GM23248 (cell line): ENCODE data around the gene RNF214. TPM values are rescaled to one million over a fixed set of nuclear protein-coding genes. Genes with fewer than 3 reads are reported as not detected.
A peak's percentile ranks its signal among the peaks of the same experiment; 100 is the strongest.

ENCODE experiments used
- DNase-seq: peaks from one replicate; pipeline ENCODE4 v3.0.0-alpha.2; 2015
- H2AFZ ChIP-seq: fragments of 200-600 bp; sonication (generic); 2 replicates; pipeline ENCODE4 v1.6.1; 2016; ENCODE audit warnings: antibody characterized with exemption
- H3F3A ChIP-seq: fragments of 200-600 bp; sonication (generic); 2 replicates; pipeline ENCODE4 v1.6.1; 2016; ENCODE audit warnings: mild to moderate bottlenecking, antibody characterized with exemption, mixed run types; ENCODE audit not compliant: insufficient read depth
- H3K27ac ChIP-seq: fragments of 200-600 bp; sonication (generic); 2 replicates; pipeline ENCODE4 v1.5.1; 2016; ENCODE audit warnings: mild to moderate bottlenecking
- H3K27me3 ChIP-seq: fragments of 200-600 bp; sonication (generic); replicated peaks from 2 replicates; pipeline ENCODE4 v1.6.1; 2016; ENCODE audit warnings: mild to moderate bottlenecking; ENCODE audit not compliant: insufficient read depth
- H3K36me3 ChIP-seq: fragments of 200-600 bp; sonication (generic); 2 replicates; pipeline ENCODE4 v1.6.1; 2016; ENCODE audit warnings: low read depth, mild to moderate bottlenecking
- H3K4me1 ChIP-seq: fragments of 200-600 bp; sonication (generic); 2 replicates; pipeline ENCODE4 v1.6.1; 2016; ENCODE audit warnings: mild to moderate bottlenecking; ENCODE audit not compliant: insufficient read depth
- H3K4me2 ChIP-seq: fragments of 200-600 bp; sonication (generic); one replicate; pipeline ENCODE4 v1.6.1; 2016; ENCODE audit warnings: mild to moderate bottlenecking; ENCODE audit not compliant: unreplicated experiment
- H3K4me3 ChIP-seq: fragments of 200-600 bp; sonication (generic); 2 replicates; pipeline ENCODE4 v1.5.1; 2016; ENCODE audit warnings: mild to moderate bottlenecking
- H3K79me2 ChIP-seq: fragments of 200-600 bp; sonication (generic); 2 replicates; pipeline ENCODE4 v1.6.1; 2016; ENCODE audit warnings: mild to moderate bottlenecking; ENCODE audit not compliant: insufficient read depth
- H3K9ac ChIP-seq: fragments of 200-600 bp; sonication (generic); 2 replicates; pipeline ENCODE4 v1.6.1; 2016; ENCODE audit warnings: mild to moderate bottlenecking
- H3K9me2 ChIP-seq: fragments of 200-600 bp; sonication (generic); 2 replicates; pipeline ENCODE4 v1.6.1; 2016; ENCODE audit warnings: mixed run types, mild to moderate bottlenecking, moderate library complexity; ENCODE audit not compliant: insufficient read depth
- H3K9me3 ChIP-seq: fragments of 200-600 bp; sonication (generic); one replicate; pipeline ENCODE4 v1.6.1; 2017; ENCODE audit warnings: low read depth
- H4K20me1 ChIP-seq: fragments of 200-600 bp; sonication (generic); 2 replicates; pipeline ENCODE4 v1.6.0; 2016; ENCODE audit not compliant: insufficient read depth
- EZH2 ChIP-seq: fragments of 200-600 bp; sonication (generic); IDR thresholded peaks from 2 replicates; pipeline ENCODE4 v1.6.1; 2018; ENCODE audit warnings: antibody characterized with exemption, mild to moderate bottlenecking; ENCODE audit not compliant: insufficient read depth, poor library complexity, severe bottlenecking
- EZH2phosphoT487 ChIP-seq: fragments of 200-600 bp; sonication (generic); IDR thresholded peaks from 2 replicates; pipeline ENCODE4 v1.6.1; 2018; ENCODE audit warnings: antibody characterized with exemption, moderate library complexity, mild to moderate bottlenecking, low read depth; ENCODE audit not compliant: insufficient read depth
- WGBS, 2 experiments: methylation state at CpG; one replicate each; pipeline ENCODE4 v1.1.6; 2015 to 2017; ENCODE audit warnings: low lambda C conversion rate in 2 of 2, low coverage in 1 of 2; ENCODE audit errors: missing lambda C conversion rate in 2 of 2; 5-methylcytosine and 5-hydroxymethylcytosine counted together
- in situ Hi-C: fragments of 300-500 bp; cut with MboI; formaldehyde crosslinking; loops from 2 replicates; pipeline ENCODE4 v1.15.0; 2020
- polyA plus RNA-seq: library from polyadenylated mRNA; unstranded; fragments of >200 nt; fragmentation: Nextera tagmentation; extraction: Ambion mirVana; gene quantifications from 2 replicates; pipeline ENCODE4 v1.2.1, GENCODE V29; 2016
- total RNA-seq: library from RNA; depleted of rRNA; stranded (reverse); fragments of >200 nt; shearing (Covaris generic); gene quantifications from 2 replicates; pipeline ENCODE4 v1.2.3, GENCODE V29; 2014

The RNF214 gene
- total and polyA plus RNA-seq, 2 experiments from 2014 or later = 5.8 to 11.3 TPM

DNA sequence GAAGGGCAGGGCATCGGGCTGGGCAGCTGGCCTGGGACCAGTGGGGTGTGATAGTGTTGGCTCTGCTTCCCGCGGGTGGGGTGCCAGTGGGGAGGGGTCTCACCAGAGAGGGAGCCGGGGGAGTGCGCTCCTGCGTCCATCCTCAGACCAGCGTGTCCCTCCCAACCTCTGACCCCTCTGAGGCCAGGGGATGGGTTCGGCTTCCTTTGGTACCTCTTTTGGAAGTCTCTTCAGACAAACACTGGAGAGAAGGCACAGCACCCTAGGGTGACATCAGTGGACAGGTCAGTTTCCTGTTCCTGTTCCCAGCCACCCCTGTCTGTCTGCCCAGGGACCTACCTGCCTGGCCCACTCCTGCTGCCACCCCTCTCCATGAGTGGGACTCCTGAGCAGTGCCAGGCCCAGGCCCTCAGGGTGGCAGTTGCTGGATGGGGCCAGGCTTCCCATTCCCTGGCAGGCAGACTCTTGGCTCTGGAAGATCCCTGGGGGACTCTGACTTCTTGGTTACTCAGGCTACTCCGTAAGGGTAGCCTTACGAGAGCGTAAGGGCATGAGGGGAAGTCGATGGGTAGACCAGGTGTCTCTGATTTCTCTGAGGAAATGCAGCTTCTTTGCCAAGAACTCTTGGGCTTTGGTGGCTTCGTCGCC, 30.7 kb upstream of the RNF214 start:
- Histone ChIP-seq H2AFZ (no peak overlapping the region), H3K27me3 (no peaks in the 10 kb centered on the region), H3F3A (peaks cover 52% of the 10 kb centered on the region), H3K9me2 (no peaks in the 10 kb centered on the region), H4K20me1 (0 out of 2 replicates have a peak, but pooled peaks cover 2% of the 10 kb centered on the region), H3K4me1 (peaks cover 34% of the 10 kb centered on the region), H3K4me3 (peak overlapping the region; percentile 87), H3K27ac (peak overlapping the region; percentile 27), H3K9me3 (no peaks in the 10 kb centered on the region), H3K36me3 (peaks cover 12% of the 10 kb centered on the region), H3K79me2 (peaks cover 78% of the 10 kb centered on the region), H3K9ac (peak overlapping the region; percentile 79), H3K4me2 (peak overlapping the region; percentile 78)
- peak; percentile 46 for DNase-seq
- TF ChIP-seq EZH2phosphoT487 = no peak
- no peak for TF ChIP-seq EZH2
- 58 to 70% methylated on average over 12 to 14 of the region's 14 CpGs for WGBS, 2 experiments
- in situ Hi-C loops = no loop called here

DNA sequence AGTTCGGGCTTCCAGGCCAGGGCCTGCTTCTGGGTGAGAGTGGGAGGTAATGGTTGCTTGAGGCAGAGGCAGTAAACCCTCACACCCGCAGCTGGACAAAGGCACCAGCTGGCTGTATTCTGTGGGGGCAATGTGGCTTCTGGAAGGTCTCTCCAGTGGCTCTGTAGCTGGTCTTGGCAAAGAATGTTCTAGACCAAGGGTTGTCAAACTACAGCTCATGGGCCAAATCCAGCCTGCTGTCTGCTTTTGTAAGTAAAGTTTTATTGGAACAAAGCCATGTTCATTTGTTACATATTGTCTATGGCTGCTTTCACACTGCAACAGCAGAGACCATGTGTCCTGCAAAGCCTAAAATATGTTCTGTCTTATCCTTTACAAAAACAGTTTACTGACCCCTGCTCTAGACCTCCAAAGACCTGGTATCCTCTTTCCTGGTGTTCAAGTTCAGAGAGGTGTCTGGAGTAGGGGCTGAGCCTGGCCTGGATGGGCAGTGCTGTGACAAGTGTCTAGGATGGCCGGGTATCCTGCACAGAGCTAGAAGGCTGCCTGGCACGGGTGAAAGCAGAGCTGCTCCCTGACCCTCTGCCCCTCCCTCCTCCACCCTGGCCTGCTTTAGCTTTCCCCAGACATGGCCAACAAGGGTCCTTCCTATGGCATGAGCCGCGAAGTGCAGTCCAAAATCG, 29.9 kb upstream of the RNF214 start:
- peaks cover 34% of the 10 kb centered on the region for H3K4me1 ChIP-seq
- H4K20me1 ChIP-seq = 0 out of 2 replicates have a peak, but pooled peaks cover 2% of the 10 kb centered on the region
- peak; percentile 33 for DNase-seq
- peak overlapping the region; percentile 27 for H3K27ac ChIP-seq
- H3K36me3 ChIP-seq = peaks cover 12% of the 10 kb centered on the region
- H3K27me3 ChIP-seq = no peaks in the 10 kb centered on the region
- TF ChIP-seq EZH2phosphoT487 = no peak
- no peak for TF ChIP-seq EZH2
- peak overlapping the region; percentile 87 for H3K4me3 ChIP-seq
- H3K79me2 ChIP-seq = peaks cover 75% of the 10 kb centered on the region
- H3K9me2 ChIP-seq = no peaks in the 10 kb centered on the region
- H3K4me2 ChIP-seq = peak overlapping the region; percentile 78
- WGBS, 2 experiments = 77 to 80% methylated on average over 7 of the region's 7 CpGs
- in situ Hi-C loops = no loop called here
- no peaks in the 10 kb centered on the region for H3K9me3 ChIP-seq
- no peak overlapping the region for H2AFZ ChIP-seq
- H3K9ac ChIP-seq = peak overlapping the region; percentile 79
- peaks cover 52% of the 10 kb centered on the region for H3F3A ChIP-seq

DNA sequence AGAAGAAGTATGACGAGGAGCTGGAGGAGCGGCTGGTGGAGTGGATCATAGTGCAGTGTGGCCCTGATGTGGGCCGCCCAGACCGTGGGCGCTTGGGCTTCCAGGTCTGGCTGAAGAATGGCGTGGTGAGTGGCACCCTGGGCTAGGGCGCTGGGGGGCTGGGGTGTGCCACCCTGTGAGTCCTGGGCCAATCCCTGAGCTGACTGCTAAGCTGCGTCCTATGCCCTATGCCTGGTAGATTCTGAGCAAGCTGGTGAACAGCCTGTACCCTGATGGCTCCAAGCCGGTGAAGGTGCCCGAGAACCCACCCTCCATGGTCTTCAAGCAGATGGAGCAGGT, 29.4 kb upstream of the RNF214 start:
- peaks cover 69% of the 10 kb centered on the region for H3K79me2 ChIP-seq
- no peaks in the 10 kb centered on the region for H3K9me3 ChIP-seq
- H3K27ac ChIP-seq = no peak overlapping the region
- peaks cover 52% of the 10 kb centered on the region for H3F3A ChIP-seq
- peaks cover 12% of the 10 kb centered on the region for H3K36me3 ChIP-seq
- TF ChIP-seq EZH2 = no peak
- no peak for TF ChIP-seq EZH2phosphoT487
- no peaks in the 10 kb centered on the region for H3K27me3 ChIP-seq
- in situ Hi-C loops = no loop called here
- peak overlapping the region; percentile 87 for H3K4me3 ChIP-seq
- WGBS, 2 experiments = 91 to 96% methylated on average over 9 to 10 of the region's 10 CpGs
- H3K4me2 ChIP-seq = peak overlapping the region; percentile 78
- no peak overlapping the region for H2AFZ ChIP-seq
- peaks cover 32% of the 10 kb centered on the region for H3K4me1 ChIP-seq
- DNase-seq = no peak
- no peaks in the 10 kb centered on the region for H3K9me2 ChIP-seq
- H3K9ac ChIP-seq = no peak overlapping the region
- 0 out of 2 replicates have a peak, but pooled peaks cover 2% of the 10 kb centered on the region for H4K20me1 ChIP-seq

DNA sequence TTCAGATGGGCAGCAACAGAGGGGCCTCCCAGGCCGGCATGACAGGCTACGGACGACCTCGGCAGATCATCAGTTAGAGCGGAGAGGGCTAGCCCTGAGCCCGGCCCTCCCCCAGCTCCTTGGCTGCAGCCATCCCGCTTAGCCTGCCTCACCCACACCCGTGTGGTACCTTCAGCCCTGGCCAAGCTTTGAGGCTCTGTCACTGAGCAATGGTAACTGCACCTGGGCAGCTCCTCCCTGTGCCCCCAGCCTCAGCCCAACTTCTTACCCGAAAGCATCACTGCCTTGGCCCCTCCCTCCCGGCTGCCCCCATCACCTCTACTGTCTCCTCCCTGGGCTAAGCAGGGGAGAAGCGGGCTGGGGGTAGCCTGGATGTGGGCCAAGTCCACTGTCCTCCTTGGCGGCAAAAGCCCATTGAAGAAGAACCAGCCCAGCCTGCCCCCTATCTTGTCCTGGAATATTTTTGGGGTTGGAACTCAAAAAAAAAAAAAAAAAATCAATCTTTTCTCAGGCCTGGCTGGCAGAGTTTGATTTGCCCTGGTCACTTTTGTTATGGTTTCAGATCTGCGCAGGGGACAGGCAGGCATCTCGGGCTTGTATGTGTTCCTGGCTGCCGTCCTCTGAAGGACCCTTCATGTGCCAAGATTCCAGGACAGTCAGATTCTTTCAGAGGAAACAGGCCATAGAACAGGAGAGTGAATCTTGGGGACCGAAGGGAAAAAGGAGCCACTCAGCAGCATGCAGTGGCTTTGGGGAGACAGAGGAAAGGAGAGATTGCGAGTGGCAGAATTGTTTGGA, 28.0 kb upstream of the RNF214 start:
- no peak for TF ChIP-seq EZH2phosphoT487
- no peak for TF ChIP-seq EZH2
- H3K4me3 ChIP-seq = no peak overlapping the region
- no peaks in the 10 kb centered on the region for H3K9me2 ChIP-seq
- DNase-seq = no peak
- H3K4me1 ChIP-seq = peaks cover 24% of the 10 kb centered on the region
- no peaks in the 10 kb centered on the region for H3K27me3 ChIP-seq
- no peak overlapping the region for H3K9ac ChIP-seq
- peaks cover 55% of the 10 kb centered on the region for H3F3A ChIP-seq
- WGBS, 2 experiments = 85 to 95% methylated on average over 14 to 17 of the region's 17 CpGs
- H3K36me3 ChIP-seq = peaks cover 12% of the 10 kb centered on the region
- H2AFZ ChIP-seq = no peak overlapping the region
- H3K79me2 ChIP-seq = peaks cover 55% of the 10 kb centered on the region
- H3K9me3 ChIP-seq = no peaks in the 10 kb centered on the region
- H4K20me1 ChIP-seq = 0 out of 2 replicates have a peak, but pooled peaks cover 2% of the 10 kb centered on the region
- H3K27ac ChIP-seq = no peak overlapping the region; the same call in 1 of the 2 replicates
- no peak overlapping the region for H3K4me2 ChIP-seq
- in situ Hi-C loops = no loop called here
